ENCODE measurements around the gene UBA52.

The UBA52 gene

GRCh38 chr19:18620311-18620710 is 48.7 kb downstream of the UBA52 start:
- H2AK5ac ChIP-seq (ENCODE audit: low read length), result no peak overlapping the region
- H2BK12ac ChIP-seq (ENCODE audit: low read length), result no peak overlapping the region
- H4K91ac ChIP-seq (ENCODE audit: low read depth, low read length), result no peak overlapping the region
- no peaks in the 10 kb centered on the region for H3K79me1 ChIP-seq (ENCODE audit: low read length)
- no peaks in the 10 kb centered on the region for H3K4me1 ChIP-seq (ENCODE audit: control insufficient read depth in 1 of 2, insufficient read depth in 2 of 2, low read length in 2 of 2)
- H4K8ac ChIP-seq (ENCODE audit: low read depth, low read length), result no peak overlapping the region
- no peak overlapping the region for H3K4me2 ChIP-seq (ENCODE audit: low read length)
- no peak overlapping the region for H2AFZ ChIP-seq (ENCODE audit: insufficient read depth, low read length, poor library complexity)
- H2BK5ac ChIP-seq (ENCODE audit: low read depth, low read length, poor library complexity), result no peak overlapping the region
- no peak for DNase-seq
- H3K14ac ChIP-seq (ENCODE audit: low read length), result no peak overlapping the region
- H3K79me2 ChIP-seq (ENCODE audit: control insufficient read depth, insufficient read depth, low read length, poor library complexity), result no peaks in the 10 kb centered on the region
- no peak overlapping the region for H3K4ac ChIP-seq (ENCODE audit: low read depth, low read length)
- H3K9ac ChIP-seq (ENCODE audit: low read length), result no peak overlapping the region
- H3K18ac ChIP-seq (ENCODE audit: low read length), result no peak overlapping the region
- H4K12ac ChIP-seq (ENCODE audit: low read depth, low read length), result no peak overlapping the region
- H3K27me3 ChIP-seq (ENCODE audit: insufficient read depth, low read length), result peaks cover 6% of the 10 kb centered on the region
- no peaks in the 10 kb centered on the region for H3K36me3 ChIP-seq (ENCODE audit: control insufficient read depth in 1 of 2, insufficient read depth in 2 of 2, low read length in 2 of 2)
- no peak overlapping the region for H3K23ac ChIP-seq (ENCODE audit: low read length)
- no peak overlapping the region for H3K4me3 ChIP-seq (ENCODE audit: low read depth, low read length)
- peaks cover 4% of the 10 kb centered on the region for H3K9me3 ChIP-seq (ENCODE audit: insufficient read depth, low read depth, low read length)
- WGBS (ENCODE audit: extremely low coverage, insufficient coverage, insufficient read length), result no CpG with 5 or more reads among the region's 10 CpGs
- no peak overlapping the region for H3K27ac ChIP-seq (ENCODE audit: low read depth, low read length)
- H2BK120ac ChIP-seq (ENCODE audit: insufficient read depth, low read length, poor library complexity), result no peak overlapping the region

- no peak overlapping the region for H2BK5ac ChIP-seq (ENCODE audit: low read depth, low read length, poor library complexity)
- no peak overlapping the region for H4K8ac ChIP-seq (ENCODE audit: low read depth, low read length)
- H2AK5ac ChIP-seq (ENCODE audit: low read length), result no peak overlapping the region
- DNase-seq, result no peak
- peaks cover 3% of the 10 kb centered on the region for H3K27me3 ChIP-seq (ENCODE audit: insufficient read depth, low read length)
- H3K79me1 ChIP-seq (ENCODE audit: low read length), result no peaks in the 10 kb centered on the region
- H3K9ac ChIP-seq (ENCODE audit: low read length), result no peak overlapping the region
- no peak overlapping the region for H2AFZ ChIP-seq (ENCODE audit: insufficient read depth, low read length, poor library complexity)
- H4K91ac ChIP-seq (ENCODE audit: low read depth, low read length), result no peak overlapping the region
- H4K12ac ChIP-seq (ENCODE audit: low read depth, low read length), result no peak overlapping the region
- no peak overlapping the region for H3K4me2 ChIP-seq (ENCODE audit: low read length)
- no peaks in the 10 kb centered on the region for H3K36me3 ChIP-seq (ENCODE audit: control insufficient read depth in 1 of 2, insufficient read depth in 2 of 2, low read length in 2 of 2)
- no peaks in the 10 kb centered on the region for H3K4me1 ChIP-seq (ENCODE audit: control insufficient read depth in 1 of 2, insufficient read depth in 2 of 2, low read length in 2 of 2)
- H2BK120ac ChIP-seq (ENCODE audit: insufficient read depth, low read length, poor library complexity), result no peak overlapping the region
- WGBS (ENCODE audit: extremely low coverage, insufficient coverage, insufficient read length), result no CpG with 5 or more reads among the region's 7 CpGs
- H3K79me2 ChIP-seq (ENCODE audit: control insufficient read depth, insufficient read depth, low read length, poor library complexity), result no peaks in the 10 kb centered on the region
- no peak overlapping the region for H3K23ac ChIP-seq (ENCODE audit: low read length)
- H3K14ac ChIP-seq (ENCODE audit: low read length), result no peak overlapping the region
- H3K4ac ChIP-seq (ENCODE audit: low read depth, low read length), result no peak overlapping the region
- H3K9me3 ChIP-seq (ENCODE audit: insufficient read depth, low read depth, low read length), result peaks cover 4% of the 10 kb centered on the region
- H3K18ac ChIP-seq (ENCODE audit: low read length), result no peak overlapping the region
- no peak overlapping the region for H2BK12ac ChIP-seq (ENCODE audit: low read length)
- no peak overlapping the region for H3K4me3 ChIP-seq (ENCODE audit: low read depth, low read length)
- no peak overlapping the region for H3K27ac ChIP-seq (ENCODE audit: low read depth, low read length)
Measured at GRCh38 chr19:18620902-18621301, 49.2 kb downstream of the UBA52 start.

- no peak overlapping the region for H4K91ac ChIP-seq (ENCODE audit: low read depth, low read length)
- WGBS (ENCODE audit: extremely low coverage, insufficient coverage, insufficient read length), result no CpG with 5 or more reads among the region's 2 CpGs
- H3K79me2 ChIP-seq (ENCODE audit: control insufficient read depth, insufficient read depth, low read length, poor library complexity), result no peaks in the 10 kb centered on the region
- no peak overlapping the region for H3K27ac ChIP-seq (ENCODE audit: low read depth, low read length)
- H4K8ac ChIP-seq (ENCODE audit: low read depth, low read length), result no peak overlapping the region
- H3K4me1 ChIP-seq (ENCODE audit: control insufficient read depth in 1 of 2, insufficient read depth in 2 of 2, low read length in 2 of 2), result no peaks in the 10 kb centered on the region
- H3K4me2 ChIP-seq (ENCODE audit: low read length), result no peak overlapping the region
- peaks cover 3% of the 10 kb centered on the region for H3K27me3 ChIP-seq (ENCODE audit: insufficient read depth, low read length)
- no peak overlapping the region for H2BK12ac ChIP-seq (ENCODE audit: low read length)
- H2BK5ac ChIP-seq (ENCODE audit: low read depth, low read length, poor library complexity), result no peak overlapping the region
- H2AK5ac ChIP-seq (ENCODE audit: low read length), result no peak overlapping the region
- H3K18ac ChIP-seq (ENCODE audit: low read length), result no peak overlapping the region
- H3K14ac ChIP-seq (ENCODE audit: low read length), result no peak overlapping the region
- H3K4ac ChIP-seq (ENCODE audit: low read depth, low read length), result no peak overlapping the region
- H3K9ac ChIP-seq (ENCODE audit: low read length), result no peak overlapping the region
- DNase-seq, result no peak
- no peaks in the 10 kb centered on the region for H3K36me3 ChIP-seq (ENCODE audit: control insufficient read depth in 1 of 2, insufficient read depth in 2 of 2, low read length in 2 of 2)
- H4K12ac ChIP-seq (ENCODE audit: low read depth, low read length), result no peak overlapping the region
- no peak overlapping the region for H3K23ac ChIP-seq (ENCODE audit: low read length)
- H2BK120ac ChIP-seq (ENCODE audit: insufficient read depth, low read length, poor library complexity), result no peak overlapping the region
- no peak overlapping the region for H3K4me3 ChIP-seq (ENCODE audit: low read depth, low read length)
- no peaks in the 10 kb centered on the region for H3K79me1 ChIP-seq (ENCODE audit: low read length)
- no peak overlapping the region for H2AFZ ChIP-seq (ENCODE audit: insufficient read depth, low read length, poor library complexity)
- peaks cover 7% of the 10 kb centered on the region for H3K9me3 ChIP-seq (ENCODE audit: insufficient read depth, low read depth, low read length)
Measured at GRCh38 chr19:18626906-18627305, 55.2 kb downstream of the UBA52 start.

Data from trophoblast cell (in vitro differentiated cells and primary cell).